Uterus (tissue), 4 donors: ENCODE results near the gene ADAMTS14. TPM values are rescaled to one million over a fixed set of nuclear protein-coding genes. Genes with fewer than 3 reads are reported as not detected.

Source experiments
- DNase-seq, 2 donors: peaks; one replicate each; pipeline ENCODE4 v3.0.0-alpha.2; 2019 to 2020
- H3K27ac ChIP-seq, 2 donors: fragments of 200-600 bp; sonication (generic); 1 replicate in 1 of 2; 2 replicates in 1 of 2; pipeline ENCODE4 v1.5.1; 2016 to 2018
- H3K27me3 ChIP-seq, 2 donors: fragments of 200-600 bp; sonication (generic); one replicate each; pipeline ENCODE4 v1.5.1; 2018 to 2019; ENCODE audit warnings: control low read depth in 1 of 2
- H3K36me3 ChIP-seq, 2 donors: fragments of 200-600 bp; sonication (generic); one replicate each; pipeline ENCODE4 v1.5.1; 2019; ENCODE audit warnings: control low read depth in 1 of 2
- H3K4me1 ChIP-seq, 2 donors: fragments of 200-600 bp; sonication (generic); one replicate each; pipeline ENCODE4 v1.5.1; 2018 to 2019; ENCODE audit warnings: control low read depth in 1 of 2
- H3K4me3 ChIP-seq, 2 donors: fragments of 200-600 bp; sonication (generic); 1 replicate in 1 of 2; 2 replicates in 1 of 2; pipeline ENCODE4 v1.5.1; 2018 to 2019; ENCODE audit warnings: mild to moderate bottlenecking in 1 of 2
- H3K9me3 ChIP-seq, 2 donors: fragments of 200-600 bp; sonication (generic); one replicate each; pipeline ENCODE4 v1.5.1; 2019; ENCODE audit warnings: control low read depth in 1 of 2
- POLR2A ChIP-seq, 2 donors: fragments of 450-650 bp; IDR thresholded peaks; one replicate each; pipeline ENCODE4 v1.6.1; 2016; ENCODE audit warnings: antibody characterized with exemption in 2 of 2, mild to moderate bottlenecking in 1 of 2, moderate library complexity in 1 of 2
- intact Hi-C: fragments of 100-400 bp; cut with DNase I; formaldehyde crosslinking; loops from one replicate; pipeline ENCODE4 v1.15.1; 2023; ENCODE audit warnings: low total_unique reads
- total RNA-seq, 4 donors: library from RNA; depleted of rRNA in 3 of 4; stranded (reverse); fragments of >200 nt in 3 of 4; gene quantifications; one replicate each; pipeline versions ENCODE4 v1.1.0 to v1.2.4, GENCODE V29; 2014 to 2023
- TF ChIP-seq, protein P1 (sequence below), 4 experiments: fragments of 200-600 bp in 2 of 4; fragments of 450-650 bp in 2 of 4; sonication (generic) in 2 of 4; IDR thresholded peaks; one replicate each; pipeline ENCODE4 v1.5.1; 2016 to 2019; ENCODE audit warnings: antibody characterized with exemption in 4 of 4, mild to moderate bottlenecking in 2 of 4, moderate library complexity in 1 of 4
- donor health status: DM: yes; HTN: yes; CAD: no.

The ADAMTS14 gene
- total RNA-seq, 4 donors from 2014 or later, result 0.18 to 3.7 TPM; not detected in 2

DNA sequence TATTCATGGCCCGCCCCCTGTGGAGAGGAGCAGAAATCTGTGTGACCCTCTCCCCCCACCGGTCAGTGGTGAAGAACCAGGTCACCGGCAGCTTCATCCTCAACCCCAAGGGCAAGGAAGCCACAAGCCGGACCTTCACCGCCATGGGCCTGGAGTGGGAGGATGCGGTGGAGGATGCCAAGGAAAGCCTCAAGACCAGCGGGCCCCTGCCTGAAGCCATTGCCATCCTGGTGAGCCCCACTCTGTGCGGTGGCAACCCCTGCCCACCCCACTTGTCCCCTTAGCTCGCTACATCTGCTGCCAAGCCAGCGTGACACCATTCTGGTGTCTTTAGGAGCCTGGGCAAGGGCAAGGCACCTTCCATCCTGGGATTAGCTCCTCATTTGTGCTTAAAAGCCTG lies 77.5 kb downstream of the ADAMTS14 start:
- Histone ChIP-seq H3K9me3 (no peaks in the 10 kb centered on the region), H3K4me1 (no peaks in the 10 kb centered on the region), H3K36me3 (no peaks in the 10 kb centered on the region), H3K4me3 (no peak overlapping the region), H3K27me3 (no peaks in the 10 kb centered on the region), H3K27ac (no peak overlapping the region)
- TF ChIP-seq, protein P1, sequence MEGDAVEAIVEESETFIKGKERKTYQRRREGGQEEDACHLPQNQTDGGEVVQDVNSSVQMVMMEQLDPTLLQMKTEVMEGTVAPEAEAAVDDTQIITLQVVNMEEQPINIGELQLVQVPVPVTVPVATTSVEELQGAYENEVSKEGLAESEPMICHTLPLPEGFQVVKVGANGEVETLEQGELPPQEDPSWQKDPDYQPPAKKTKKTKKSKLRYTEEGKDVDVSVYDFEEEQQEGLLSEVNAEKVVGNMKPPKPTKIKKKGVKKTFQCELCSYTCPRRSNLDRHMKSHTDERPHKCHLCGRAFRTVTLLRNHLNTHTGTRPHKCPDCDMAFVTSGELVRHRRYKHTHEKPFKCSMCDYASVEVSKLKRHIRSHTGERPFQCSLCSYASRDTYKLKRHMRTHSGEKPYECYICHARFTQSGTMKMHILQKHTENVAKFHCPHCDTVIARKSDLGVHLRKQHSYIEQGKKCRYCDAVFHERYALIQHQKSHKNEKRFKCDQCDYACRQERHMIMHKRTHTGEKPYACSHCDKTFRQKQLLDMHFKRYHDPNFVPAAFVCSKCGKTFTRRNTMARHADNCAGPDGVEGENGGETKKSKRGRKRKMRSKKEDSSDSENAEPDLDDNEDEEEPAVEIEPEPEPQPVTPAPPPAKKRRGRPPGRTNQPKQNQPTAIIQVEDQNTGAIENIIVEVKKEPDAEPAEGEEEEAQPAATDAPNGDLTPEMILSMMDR (IDR thresholded peaks at IDR 0.05), result no peak
- no peak for TF ChIP-seq POLR2A (IDR thresholded peaks at IDR 0.05)
- no peak for DNase-seq
- intact Hi-C loops, result no loop called here

DNA sequence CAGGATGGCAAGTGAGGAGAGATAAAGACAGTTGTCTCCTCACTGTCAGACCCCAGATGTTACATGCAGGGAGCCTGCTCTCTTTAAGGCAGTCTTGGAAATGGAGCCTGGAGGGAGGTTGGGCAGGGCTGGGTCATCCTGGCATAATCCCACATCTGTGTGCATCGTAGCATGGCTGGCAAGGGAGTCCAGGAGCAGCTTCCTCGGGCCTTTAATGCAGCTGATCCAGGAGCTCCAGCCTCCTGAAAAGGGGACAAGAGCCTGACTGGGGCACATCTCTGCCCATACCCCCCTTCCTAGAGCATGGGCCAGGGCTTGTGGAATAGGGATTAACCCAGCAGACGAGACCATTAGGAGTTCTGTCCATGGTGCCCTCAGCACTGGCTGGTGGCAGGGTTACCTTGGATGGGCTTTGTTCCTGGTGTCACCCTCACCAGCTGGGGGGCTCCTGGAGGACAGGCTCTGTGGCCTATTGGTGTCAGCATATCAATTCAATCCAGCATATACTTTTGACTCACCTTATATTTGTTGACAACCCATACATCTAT lies 77.9 kb downstream of the ADAMTS14 start:
- Histone ChIP-seq H3K4me1 (no peaks in the 10 kb centered on the region), H3K36me3 (no peaks in the 10 kb centered on the region), H3K27ac (no peak overlapping the region), H3K4me3 (no peak overlapping the region), H3K9me3 (no peaks in the 10 kb centered on the region), H3K27me3 (no peaks in the 10 kb centered on the region)
- no peak for DNase-seq
- TF ChIP-seq, protein P1 (IDR thresholded peaks at IDR 0.05), result no peak
- TF ChIP-seq POLR2A (IDR thresholded peaks at IDR 0.05), result no peak
- intact Hi-C loops, result no loop called here

DNA sequence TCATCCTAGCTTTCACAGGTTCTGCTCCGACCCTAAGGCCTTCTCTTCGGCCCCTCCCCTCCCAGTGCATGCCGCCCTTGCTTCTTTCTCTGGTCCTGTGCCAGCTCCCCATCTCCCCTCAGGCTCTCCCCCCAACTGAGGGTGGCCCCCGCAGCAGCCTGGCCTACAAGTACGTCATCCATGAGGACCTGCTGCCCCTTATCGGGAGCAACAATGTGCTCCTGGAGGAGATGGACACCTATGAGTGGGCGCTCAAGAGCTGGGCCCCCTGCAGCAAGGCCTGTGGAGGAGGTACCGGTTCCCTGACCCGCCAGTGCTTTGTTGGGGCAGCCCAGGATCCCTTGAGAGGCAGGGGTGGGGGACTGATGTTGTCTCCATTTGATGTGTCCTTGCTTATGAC lies 79.0 kb downstream of the ADAMTS14 start:
- H3K9me3 ChIP-seq, result no peaks in the 10 kb centered on the region
- no peak overlapping the region for H3K27ac ChIP-seq
- TF ChIP-seq POLR2A (IDR thresholded peaks at IDR 0.05), result no peak
- TF ChIP-seq, protein P1 (IDR thresholded peaks at IDR 0.05), result no peak
- no peaks in the 10 kb centered on the region for H3K36me3 ChIP-seq
- no peak for DNase-seq
- H3K27me3 ChIP-seq, result no peaks in the 10 kb centered on the region
- H3K4me1 ChIP-seq, result no peaks in the 10 kb centered on the region
- intact Hi-C loops, result no loop called here
- H3K4me3 ChIP-seq, result no peak overlapping the region

DNA sequence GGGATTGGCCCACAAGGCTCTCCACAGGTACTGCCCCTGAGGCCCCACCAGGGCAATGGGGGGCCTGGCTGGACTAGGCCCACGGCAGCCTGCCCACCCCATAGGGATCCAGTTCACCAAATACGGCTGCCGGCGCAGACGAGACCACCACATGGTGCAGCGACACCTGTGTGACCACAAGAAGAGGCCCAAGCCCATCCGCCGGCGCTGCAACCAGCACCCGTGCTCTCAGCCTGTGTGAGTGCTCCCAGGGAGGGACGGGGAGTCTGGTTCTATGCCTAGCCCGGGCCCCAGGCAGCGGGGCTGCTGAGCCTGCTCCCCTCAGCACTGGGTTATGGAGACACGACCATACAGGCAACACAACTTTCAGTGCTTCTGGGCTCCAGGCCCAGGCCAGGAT lies 79.7 kb downstream of the ADAMTS14 start:
- H3K9me3 ChIP-seq, result no peaks in the 10 kb centered on the region
- intact Hi-C loops, result no loop called here
- no peak overlapping the region for H3K4me3 ChIP-seq
- H3K4me1 ChIP-seq, result no peaks in the 10 kb centered on the region
- no peak for DNase-seq
- H3K27me3 ChIP-seq, result no peaks in the 10 kb centered on the region
- H3K36me3 ChIP-seq, result no peaks in the 10 kb centered on the region
- TF ChIP-seq, protein P1 (IDR thresholded peaks at IDR 0.05), result no peak
- no peak for TF ChIP-seq POLR2A (IDR thresholded peaks at IDR 0.05)
- H3K27ac ChIP-seq, result no peak overlapping the region

DNA sequence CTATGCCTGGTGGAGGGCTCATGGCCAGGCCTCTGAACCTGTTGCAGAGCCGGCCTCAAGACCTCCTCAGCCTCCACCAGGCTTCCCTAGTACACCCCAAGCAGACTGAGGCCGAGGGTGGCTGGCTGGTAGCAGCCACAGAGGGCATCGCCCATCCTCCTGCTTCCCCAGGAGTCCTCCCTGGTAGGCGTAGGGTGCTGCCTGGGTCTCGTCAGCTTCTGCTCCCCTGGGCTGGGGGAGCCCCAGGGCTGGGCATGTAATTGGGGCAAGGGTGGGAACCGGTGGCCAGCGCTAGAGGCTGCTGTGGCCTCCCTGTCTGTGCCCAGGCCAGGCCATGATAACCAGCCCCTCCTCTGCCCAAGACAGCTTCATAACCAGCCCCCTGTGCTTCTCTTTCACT lies 80.3 kb downstream of the ADAMTS14 start:
- intact Hi-C loops, result no loop called here
- H3K4me3 ChIP-seq, result no peak overlapping the region
- no peaks in the 10 kb centered on the region for H3K36me3 ChIP-seq
- no peaks in the 10 kb centered on the region for H3K4me1 ChIP-seq
- no peak for TF ChIP-seq POLR2A (IDR thresholded peaks at IDR 0.05)
- TF ChIP-seq, protein P1 (IDR thresholded peaks at IDR 0.05), result no peak
- DNase-seq, result no peak
- no peak overlapping the region for H3K27ac ChIP-seq
- H3K9me3 ChIP-seq, result no peaks in the 10 kb centered on the region
- H3K27me3 ChIP-seq, result no peaks in the 10 kb centered on the region
